ENCODE results near the gene CACHD1.
"Not testable (repeated sequence)": the region's sequence is repeated elsewhere in the genome, so short reads cannot be mapped to it uniquely, and the experiment has no call there.

The CACHD1 gene

DNA sequence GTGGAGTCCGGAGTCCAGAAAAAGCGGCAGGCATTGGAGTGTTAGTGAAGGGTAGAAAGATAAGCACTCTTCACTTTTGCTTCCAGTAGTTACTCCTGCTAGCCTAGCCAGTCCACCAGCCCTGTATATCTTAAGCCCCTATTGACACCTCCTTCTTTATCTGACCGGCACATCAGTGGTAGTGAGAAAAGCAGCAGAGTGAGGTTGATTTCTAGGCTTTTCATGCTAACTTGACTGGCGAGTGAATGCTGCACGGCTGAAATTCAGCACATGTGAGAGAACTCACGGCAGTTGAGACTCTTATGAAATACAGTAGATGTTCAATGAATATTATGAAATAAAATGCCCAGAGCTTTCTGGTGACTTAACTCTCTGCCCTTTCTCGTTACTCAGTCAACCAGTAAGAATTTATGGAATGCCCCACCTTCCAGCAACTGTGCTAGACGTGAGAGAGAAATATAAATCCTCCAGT, 128.2 kb downstream of the CACHD1 start:
- DNase-seq, result no peak

DNA sequence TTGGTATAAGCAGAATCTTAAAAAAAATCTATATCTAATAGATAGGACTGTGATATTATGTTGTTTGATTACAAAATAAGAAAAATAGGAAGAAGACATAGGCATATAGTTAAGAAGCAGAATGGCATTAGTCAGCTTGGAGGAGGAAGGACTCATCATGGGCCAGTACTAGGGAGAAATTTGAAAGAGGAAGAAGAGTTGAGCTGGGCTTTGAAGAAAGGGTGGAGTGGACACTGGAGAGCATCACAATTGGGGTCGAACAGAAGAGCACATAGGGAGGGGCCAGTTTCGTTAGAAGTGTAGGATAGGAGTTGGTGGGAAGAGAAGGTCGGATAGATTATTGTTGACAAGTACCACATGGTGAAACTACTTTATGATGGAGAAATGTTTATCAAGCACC, 129.3 kb downstream of the CACHD1 start:
- DNase-seq, result no peak

DNA sequence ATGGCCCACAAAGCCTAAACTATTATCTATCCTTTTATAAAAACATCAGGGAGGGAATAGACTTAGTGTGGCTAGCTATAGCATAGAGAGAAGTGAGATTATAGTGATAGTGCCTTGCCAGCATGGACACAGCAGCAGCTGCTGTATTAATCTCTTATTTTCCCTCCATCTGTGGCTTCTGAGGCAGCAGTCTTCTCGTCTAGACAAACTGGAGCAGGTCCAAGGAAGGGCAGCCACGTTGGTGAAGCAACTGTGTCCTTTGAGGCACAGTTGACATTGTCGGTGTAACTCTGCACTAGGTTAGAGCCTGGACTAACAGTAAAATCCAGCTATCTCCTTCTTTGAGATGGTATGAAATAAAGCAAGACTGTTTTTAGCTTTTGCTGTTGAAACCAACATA, 131.3 kb downstream of the CACHD1 start:
- DNase-seq, result no peak

DNA sequence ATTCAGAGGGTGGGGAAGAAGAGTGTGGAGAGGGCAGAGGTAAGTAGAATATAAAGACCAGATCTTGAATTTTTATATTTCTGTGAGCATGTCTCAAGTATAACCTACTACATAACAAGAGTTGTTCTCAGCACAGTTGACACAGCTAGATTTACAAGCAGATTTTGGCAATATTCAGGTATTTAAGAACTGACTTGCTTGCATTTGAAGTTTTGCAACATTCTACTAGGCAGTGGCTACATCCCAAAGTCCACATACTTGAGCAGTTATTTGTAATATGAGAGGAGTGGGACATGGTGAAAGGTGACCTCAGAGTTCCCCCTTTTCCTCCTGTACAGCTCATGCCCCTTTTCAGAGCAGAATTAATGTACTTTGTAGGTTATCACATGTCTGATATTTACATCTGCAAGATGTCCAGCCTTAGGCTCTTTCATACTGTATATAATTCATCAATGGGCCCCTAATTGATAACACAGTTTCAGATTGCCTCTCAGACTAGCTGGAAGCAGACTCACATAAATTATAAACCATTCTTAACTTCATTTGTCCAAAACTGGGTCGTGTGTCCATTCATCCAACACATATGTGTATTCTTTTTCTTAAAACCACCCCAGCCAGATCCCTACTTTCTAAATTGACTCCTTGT, 138.2 kb downstream of the CACHD1 start:
- DNase-seq, result no peak

DNA sequence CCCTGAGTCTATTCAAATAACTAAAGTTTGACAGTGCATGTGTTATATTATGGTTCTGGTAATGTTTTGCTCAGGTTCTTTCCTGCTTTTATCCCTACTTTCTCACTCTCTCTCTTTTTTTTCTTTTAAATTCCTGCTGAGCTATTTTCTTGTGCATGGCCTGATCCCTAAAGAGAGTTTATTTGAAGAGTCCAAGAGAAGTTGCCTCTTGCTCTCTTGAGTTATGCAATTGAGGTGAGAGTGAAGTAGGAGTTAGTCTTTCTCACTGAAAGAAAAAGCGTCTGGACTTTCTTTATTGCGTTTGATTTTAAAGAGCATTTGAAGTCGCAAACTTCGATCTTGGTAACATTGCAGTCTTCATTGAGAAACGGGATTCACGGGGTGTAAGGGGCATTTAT, 138.7 kb downstream of the CACHD1 start:
- DNase-seq, result no peak

DNA sequence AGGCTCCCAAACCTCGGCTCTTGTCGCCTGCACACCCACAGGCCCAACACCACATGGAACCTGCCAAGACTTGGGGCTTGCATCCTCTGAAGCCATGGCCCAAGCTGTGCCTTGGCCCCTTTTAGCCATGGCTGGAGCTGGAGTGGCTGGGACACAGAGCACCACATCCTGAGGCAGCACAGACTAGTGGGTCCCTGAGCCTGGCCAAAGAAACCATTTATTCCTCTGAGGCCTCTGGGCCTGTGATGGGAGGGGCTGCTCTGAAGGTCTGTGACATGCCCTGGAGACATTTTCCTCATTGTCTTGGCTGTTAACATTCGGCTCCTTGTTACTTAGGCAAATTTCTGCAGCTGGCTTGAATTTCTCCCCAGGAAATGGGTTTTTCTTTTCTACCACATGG, 141.0 kb downstream of the CACHD1 start:
- not testable (repeated sequence) for DNase-seq

DNA sequence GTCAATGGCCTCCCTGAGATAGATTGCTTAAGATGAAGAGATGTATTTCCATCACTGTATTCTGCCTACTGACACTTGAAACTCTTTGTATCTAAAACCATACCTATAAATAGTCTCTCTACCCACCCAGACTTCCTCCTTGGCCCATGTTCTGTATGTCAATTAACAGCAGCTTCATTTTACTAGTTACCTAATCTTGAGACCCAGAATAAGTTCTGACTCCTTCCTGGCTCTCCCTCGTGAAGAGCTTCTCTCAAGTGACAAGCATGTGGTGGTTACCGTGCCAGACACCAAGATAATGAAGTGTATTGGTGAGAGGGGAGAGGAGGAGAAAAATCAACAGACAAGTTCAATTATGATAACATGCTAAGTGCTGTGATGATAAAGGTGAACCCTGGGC, 146.1 kb downstream of the CACHD1 start:
- DNase-seq, result no peak

DNA sequence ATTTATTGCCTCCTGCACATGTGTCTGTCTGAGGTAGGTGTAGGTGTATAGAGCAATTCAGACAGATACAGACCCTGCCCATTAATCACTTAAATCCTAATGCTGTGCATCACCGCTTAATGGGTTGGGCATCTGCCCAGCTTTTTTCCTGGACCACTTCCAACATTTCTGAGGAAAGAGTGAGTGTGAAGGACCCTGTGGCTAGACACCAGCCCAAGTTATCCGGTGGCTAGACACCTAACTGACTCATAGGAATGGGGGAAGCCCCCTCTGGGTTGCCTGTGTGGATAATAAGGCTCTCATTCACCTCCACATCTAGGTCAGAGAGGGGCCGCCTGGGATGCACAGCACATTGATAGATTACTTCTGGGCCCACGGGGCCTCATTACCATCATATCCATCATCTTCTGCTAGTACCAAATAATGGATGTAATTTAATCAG, 153.8 kb downstream of the CACHD1 start:
- DNase-seq, result no peak

DNA sequence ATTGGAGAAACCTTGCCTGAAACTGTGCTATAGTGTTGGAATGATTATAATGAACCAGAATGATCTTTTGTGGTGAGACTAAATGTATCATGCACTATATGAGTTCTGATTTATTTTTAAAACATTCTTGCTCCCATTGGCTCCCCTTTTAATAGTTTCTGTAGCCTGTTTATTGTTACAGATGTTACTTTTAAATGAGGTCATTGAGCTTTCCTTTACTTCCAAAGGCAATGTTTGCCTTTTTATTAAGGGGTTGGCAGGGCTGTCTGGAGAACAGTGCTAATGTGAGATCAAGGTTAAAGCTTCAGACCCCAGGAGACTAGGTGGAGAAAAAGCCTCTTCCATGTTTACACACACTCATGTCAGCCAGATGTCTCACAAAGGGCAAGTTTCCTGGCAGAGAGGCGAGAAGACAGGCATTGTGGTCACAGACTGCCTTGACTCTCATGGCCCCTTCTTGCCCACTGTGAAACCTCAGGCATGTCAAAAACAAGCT, 154.3 kb downstream of the CACHD1 start:
- DNase-seq, result no peak

DNA sequence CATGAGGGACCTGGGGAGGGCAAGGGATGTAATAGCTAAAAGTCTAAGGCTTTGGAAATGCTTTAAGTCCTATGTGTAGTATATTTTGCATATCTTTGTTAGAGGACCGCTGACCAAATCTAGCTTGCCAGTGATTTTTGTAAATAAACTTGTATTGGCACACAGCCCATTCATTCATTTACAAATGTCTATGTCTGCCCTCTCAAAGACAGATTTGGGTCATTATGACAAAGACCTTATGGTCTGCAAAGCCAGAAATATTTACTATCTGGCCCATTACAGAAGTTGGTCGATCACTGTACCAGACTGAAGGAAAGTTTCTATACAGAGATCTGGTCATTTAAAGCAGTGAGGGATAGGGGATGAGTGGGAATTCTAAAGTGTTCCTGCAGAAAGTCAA, 154.9 kb downstream of the CACHD1 start:
- no peak for DNase-seq

DNA sequence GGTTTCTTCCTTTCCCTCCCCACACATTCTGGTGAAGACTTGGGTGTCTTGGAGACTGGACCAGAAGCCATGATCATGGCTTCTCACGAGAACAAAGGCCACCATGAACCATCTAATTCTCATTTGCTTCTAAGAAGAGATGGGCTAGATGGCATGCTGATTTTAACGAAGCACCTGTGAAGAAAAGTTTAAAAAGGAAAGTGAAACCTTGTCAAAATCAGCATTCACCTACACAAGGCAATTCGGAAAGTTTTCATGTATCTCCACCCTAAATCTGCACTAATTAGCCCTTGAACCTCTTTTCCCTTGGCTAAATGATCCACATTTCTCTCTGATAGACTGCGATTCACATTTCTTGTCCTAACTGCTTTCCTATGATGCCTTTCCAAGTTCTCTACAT, 160.7 kb downstream of the CACHD1 start:
- no peak for DNase-seq

DNA sequence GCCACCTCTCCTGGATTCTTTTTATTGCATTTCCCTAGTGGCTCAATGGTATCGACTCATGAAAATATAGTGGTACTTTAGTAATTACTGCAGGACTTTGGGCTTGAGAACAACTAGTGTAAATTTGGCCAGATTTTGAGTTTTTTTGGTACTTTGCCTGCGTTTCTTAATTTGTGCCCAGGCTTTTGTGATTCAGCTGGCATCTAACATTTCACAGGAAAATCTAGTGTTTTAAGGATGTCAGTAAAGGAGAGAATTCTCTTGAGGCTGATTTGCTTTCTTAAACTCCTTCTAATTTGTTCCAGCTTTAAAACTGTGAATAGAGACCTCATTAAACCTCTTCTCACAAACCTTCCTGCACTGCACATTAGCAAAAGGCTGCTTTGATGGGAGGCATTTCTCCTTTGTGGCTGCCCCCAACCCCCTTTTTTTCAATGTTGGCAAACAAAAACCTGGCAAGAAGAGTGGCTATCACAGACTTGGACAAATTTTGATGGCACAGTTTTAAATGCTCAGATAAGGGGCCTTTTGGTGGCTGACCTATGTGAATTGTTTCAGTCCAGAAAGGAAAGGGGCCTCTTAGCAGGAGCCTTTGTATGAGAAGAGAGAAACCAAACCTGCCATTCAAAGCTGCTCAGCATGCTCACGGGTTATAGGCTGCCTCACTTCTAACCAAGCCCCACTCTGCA, 161.6 kb downstream of the CACHD1 start:
- DNase-seq, result no peak

DNA sequence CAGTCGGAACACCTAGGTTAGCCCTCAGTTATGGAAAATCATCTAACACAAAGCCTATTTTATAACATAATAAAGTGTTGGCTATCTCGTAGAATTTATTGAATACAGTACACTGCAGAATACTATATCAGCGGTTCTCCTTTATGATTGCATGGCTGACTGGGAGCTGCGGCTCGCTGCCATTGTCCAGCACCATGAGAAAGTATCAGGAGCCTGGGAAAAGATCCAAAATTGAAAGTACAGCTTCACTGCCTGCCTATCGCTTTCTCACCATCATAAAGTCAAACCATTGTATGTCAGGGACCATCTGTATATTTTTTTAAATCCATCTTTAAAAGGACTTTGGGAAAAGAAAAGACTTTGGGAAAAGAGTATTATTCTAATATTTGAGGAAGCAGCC, 163.0 kb downstream of the CACHD1 start:
- no peak for DNase-seq

DNA sequence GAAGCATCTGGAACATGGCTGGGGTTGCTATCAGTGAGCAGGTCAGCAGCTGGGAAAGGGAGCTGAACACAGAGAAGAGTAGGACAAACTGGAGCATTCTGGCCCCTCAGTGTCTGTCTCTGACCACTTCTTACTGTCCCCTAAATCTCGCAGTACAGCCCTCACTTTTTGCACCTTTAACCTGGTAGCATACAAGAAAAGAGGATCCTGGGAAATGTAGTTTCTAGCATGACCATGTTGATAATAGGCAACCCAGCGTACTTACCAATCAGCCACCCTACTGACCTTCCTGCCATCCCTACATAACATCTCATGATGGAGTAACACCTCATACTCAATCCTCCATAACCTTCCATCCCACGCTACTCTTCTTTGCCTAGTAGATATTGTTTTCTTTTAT, 175.8 kb downstream of the CACHD1 start:
- no peak for DNase-seq

DNA sequence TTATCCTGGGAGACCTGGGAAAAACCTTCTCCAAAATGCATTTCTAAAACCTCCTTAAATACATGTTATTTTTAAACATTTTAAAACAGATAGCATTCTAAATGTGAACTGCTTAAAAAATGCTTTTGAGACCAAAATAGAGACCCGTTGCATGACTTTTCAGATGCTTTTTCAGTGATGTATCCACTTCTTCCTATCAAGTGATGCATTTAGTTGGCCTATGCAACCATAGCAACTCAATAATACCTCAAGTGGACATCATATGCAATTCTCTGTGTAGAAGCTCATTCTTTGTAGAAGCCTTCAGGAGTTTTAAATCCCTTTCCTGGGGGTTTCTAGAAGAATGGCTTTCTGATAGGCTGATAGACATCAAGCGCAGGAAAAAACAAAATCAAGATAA, 180.5 kb downstream of the CACHD1 start:
- DNase-seq, result no peak

DNA sequence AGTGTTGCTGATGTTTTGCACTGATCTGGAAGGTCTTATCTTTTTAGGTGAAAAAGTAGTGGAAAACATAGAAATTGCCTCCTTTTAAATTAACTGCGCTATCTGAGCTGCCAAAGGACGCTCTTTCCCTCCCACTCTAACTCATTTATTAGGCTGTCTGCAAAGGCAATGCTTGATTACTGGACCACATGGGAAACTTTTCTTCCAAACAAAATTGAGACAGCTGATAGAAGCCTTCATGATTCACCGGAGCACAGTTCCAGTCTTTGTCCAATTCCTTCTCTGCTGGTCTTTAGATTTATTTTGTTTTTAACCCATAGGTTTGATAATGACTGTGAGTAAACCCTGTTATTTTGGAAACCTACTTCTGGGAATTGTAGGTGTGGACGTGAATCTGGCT, 181.9 kb downstream of the CACHD1 start:
- no peak for DNase-seq

DNA sequence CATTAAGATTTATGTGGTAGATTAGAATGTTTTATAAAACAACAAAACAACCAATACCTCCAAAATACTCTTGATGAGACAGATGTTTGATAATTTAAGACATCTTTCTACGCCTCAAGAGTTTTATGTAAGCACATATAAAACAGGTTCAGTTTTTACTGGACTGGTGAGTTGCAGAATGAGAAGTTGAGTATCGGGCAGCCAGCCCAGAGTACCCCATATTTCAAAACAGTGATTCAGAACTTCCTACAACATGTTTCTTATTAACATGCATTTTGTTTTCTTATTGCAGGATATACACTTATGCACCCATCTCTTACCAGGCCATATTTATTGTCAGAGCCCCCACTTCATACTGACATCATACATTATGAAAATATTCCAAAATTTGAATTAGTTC, 183.5 kb downstream of the CACHD1 start:
- no peak for DNase-seq

DNA sequence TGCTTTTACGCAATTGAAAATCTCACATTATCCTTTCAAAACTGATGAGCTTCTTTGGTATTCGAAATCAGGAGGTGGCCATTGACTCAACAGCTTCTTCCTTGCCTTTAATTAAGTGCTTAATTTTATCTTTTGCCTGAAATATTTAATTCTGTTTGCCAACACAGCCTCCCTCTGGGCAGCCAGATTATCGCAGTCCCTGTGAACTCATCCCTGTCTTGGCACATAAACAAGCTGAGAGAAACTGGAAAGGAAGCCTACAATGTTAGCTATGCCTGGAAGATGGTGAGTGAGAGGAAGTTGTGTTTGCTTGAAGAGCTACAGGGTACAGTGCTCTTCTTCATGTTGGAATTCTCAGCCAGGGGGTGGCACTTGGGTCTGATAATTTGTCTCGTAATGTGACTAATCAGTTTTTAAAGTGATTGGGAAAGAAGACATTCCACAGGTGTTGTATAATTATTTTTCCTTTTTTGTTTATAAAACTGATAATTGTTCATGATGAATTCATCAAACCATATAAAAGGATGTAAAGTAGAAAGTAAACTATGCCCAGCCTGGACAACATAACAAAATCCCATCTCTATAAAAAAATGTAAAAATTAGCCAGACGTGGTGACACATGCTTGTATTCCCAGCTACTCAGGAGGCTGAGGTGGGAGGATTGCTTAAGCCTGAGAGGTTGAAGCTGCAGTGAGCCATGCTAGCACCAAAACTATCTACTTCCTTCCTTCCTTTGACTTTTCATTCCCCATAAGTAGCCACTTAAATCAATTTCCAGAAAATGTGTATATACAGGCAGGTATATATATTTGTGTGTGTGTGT, 184.8 kb downstream of the CACHD1 start:
- no peak for DNase-seq

DNA sequence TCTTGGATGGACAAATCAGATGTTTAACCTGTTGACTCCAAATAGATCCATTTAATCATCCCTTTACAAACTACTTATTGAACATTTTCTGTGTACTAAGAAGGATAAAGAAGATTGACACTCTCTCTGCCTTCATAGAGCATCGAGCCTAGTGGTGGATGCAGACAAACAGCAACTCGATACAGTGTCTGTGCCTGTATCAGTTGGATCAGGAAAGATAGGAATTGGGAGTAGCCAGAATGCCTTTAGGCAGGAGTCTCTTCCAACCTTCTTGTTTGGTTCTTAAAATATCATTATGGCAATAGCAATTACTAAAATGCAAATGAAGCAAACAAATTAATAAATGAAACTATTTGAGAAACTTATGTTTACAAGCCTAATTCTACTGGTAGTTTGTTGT, 185.9 kb downstream of the CACHD1 start:
- no peak for DNase-seq

DNA sequence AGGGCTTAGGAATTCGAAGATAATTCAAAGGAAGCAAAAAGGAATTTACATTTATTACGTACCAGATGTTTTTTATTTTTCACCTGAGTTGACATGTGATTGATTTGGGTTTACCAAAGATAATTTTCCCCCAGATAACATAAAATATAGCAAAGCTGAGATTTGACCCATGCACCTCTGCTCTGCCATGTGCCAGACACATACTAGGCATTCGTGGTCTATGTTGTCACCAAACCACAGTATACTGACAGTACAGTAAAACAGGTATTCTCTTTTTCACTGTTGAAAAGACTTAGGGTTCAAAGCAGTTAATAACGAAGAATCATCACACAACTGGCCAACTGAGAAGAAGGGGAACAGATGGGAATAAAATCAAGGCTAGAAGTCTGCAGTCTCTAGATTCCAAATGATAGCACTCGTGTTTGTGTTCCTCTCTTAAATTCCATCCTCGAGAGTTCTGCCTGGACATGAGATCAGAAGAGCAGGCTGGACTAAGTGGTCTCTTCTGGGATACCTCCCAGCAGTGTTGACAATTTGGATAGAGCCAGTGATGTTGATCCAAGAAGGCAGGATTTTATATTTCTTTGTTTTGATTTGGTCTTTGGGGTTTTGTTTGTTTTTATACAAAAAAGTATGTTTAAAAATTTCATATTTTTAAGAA, 189.7 kb downstream of the CACHD1 start:
- no peak for DNase-seq

DNA sequence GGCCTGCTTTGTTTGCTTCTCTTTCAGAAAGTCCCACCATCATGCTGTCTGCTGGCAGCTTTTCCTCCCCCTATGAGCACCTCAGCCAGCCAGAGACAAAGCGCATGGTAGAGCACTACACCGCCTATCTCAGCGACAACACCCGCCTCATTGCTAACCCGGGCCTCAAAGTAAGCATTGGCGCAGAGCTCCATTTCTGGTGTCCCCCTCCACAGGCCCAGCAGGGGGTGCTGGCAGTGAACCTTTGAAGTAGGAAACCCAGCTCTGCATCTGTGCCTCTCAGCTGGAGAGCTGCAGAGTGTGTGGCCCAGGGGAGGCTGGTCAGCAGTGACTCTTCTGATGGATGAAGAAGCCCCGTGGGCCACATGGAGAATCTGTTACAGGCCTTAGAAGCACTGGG, 193.7 kb downstream of the CACHD1 start:
- DNase-seq, result no peak

DNA sequence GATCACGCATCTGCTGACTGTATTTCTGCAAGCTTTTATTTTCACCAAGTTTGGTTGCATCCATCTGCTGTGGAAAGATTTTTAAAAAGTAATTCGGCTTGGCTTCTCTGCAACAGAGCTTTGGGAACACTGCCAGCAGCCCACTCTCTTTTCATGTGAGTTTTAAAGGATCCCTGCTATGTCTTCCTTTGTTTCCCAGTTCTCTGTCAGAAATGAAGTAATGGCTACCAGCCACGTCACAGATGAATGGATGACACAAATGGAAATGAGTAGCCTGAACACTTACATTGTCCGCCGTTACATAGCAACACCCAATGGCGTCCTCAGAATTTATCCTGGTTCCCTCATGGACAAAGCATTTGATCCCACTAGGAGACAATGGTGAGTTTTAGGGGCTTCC, 194.4 kb downstream of the CACHD1 start:
- no peak for DNase-seq

DNA sequence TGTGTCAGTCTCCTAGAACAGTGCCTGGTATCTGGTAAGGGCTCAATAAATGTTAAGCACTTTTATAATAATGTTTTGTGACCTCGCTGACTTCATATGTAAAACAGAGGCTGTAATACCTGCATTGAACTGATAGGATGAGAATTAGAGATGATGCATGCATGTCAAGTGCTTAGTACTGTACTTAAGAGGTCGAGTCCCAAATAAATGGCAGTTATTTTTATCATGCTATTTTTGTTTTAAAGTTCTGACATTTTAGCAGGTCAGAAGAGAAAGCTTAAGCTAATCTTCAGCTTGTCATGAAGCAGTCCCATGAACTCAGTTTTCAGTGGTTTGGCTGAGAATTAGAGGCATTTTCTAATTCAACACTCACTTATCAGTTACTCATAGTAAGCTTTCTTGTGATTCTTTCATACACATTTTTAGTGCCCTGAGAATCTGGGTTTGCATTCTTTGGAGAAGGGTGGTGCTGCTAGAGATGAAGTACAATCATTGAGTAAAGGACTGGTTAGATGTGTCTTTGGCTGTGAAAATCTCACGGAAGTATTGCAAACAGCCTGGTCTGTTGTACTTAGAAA, 199.3 kb downstream of the CACHD1 start:
- no peak for DNase-seq
